GM18870 (cell line): ENCODE results near the gene LST1.

Experiments used
- ATAC-seq: cut with Tn5 transposase; IDR thresholded peaks from one replicate; pipeline ENCODE4 v1.9.1; 2021; ENCODE audit warnings: moderate library complexity; ENCODE audit not compliant: unreplicated experiment

Gene LST1

DNA sequence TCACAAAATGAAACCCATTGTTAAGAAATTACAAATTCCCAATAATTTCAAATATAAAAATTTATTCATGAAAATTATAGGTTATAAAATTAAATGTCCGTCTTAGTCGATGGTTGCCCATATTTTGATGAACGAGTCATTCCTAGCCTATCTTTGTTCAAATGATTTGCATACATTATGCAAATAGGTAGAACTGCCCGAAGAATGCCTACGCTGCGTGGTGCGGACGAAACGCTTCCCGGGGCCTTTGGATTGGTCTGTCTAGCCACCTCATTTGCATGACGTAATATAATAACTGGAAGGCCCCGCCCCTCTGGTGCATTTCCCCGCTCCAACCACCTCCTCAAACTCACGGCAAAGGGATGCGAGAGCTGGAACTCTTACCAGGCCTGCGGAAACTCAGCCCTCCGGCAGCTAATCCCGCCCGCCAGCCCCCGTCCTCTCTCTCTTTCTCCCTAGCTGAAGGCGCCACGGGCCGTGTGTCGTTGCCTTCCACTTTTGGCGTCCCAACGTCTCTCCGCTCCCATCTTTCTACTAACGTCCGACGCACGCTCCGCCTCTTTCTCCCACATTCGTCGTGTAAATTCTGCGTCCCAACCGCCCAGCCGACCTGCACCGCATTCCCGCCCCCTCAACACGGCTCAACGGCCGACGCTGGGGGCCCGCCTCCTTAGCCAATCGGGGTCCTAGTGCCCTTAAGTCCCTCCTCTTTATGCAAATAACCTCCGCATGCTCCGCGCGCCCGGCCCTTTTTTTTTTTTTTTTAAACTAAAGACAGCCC is 33.9 kb downstream of the LST1 start:
- ATAC-seq = peak; percentile 84

DNA sequence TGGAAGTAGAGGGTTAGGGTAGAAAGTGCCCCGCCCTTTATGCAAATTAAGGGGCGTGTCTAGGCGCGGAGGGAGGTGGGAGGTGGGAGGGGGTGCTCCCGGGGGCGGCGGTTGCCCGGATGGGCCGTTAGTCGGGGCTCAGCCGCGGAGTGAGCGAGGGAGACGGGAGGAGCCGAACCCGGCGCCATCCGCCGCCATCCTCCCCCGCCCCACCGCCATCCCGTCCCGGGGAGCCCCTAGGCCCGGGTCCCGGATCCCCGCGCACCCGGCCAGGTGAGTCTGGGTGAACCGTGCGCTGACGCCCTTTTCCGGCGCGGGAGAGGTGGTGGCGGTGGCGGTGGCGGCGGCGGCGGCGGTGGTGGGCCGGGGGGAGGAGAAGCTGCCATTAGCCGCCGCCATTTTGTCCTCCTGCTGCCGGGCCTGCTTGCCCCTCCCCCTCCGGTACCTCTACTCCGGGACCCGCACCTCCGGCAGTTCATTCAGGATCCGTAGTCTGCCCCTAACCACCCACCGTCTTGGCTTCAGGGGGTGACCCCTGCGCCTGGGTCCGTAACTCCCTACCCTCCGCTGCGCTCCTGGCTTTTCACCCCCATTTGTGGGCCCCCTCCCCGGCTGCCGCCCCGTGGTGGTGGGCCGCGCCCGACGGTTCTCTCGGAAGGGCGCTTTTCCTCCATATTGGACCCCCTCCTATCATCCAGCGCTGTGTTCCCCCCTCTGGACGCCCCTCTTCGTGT is 34.7 kb downstream of the LST1 start, which contains the start of gene PRRC2A:
TSS of gene PRRC2A (plus strand) at position 130 of the 734 bp plus-strand sequence. CDS start 2,075 bp downstream, outside the sequence.
- ATAC-seq = peak; percentile 17

DNA sequence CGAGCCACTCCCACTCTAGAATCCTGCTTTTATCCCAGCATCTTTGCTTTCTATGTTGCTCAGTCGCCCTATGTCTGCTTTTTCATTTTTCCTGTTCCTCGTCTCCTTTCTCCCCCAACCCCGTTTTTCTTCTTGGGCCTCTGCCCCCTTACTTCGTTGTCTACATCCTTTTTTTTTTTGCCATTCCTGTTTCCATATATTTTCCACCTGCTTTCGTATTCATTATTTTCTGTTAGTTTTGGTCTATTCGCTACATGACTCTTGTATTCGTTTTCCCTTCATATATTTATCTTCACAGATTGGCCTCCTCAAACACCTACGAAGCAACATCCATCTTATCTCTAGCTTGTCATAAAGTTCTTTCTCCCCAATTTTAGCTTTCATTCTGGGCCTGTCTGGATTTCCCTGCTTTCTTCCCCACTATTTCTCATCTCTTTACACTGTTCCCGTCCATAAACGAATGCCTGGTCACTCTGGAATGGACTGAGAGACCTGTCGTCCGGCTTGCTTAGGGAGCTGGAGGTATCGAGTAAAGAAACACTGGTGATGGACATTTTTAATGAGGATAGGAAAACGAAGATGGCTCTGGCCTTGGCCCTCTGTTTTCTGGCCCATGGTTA is 35.4 kb downstream of the LST1 start:
- ATAC-seq = no peak

DNA sequence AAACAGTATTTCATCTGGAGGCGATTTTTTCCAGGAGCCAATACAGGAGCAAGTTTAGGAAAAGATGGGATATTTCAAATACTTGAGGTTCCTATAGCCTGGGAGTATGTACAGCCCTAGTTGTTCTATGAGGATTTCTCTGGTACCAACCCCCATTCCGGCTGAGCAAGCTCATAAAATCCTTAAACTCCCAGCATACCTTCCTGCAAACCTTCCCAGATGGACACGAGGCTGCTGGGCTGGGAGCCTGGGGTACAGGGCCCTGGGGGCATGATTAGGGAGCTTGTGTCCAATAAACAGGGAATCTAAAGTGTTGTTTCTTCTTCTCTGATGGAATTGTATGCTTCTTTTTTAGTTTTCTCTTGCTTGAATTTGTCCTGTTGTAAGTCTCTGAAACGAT is 35.9 kb downstream of the LST1 start:
- ATAC-seq = no peak

DNA sequence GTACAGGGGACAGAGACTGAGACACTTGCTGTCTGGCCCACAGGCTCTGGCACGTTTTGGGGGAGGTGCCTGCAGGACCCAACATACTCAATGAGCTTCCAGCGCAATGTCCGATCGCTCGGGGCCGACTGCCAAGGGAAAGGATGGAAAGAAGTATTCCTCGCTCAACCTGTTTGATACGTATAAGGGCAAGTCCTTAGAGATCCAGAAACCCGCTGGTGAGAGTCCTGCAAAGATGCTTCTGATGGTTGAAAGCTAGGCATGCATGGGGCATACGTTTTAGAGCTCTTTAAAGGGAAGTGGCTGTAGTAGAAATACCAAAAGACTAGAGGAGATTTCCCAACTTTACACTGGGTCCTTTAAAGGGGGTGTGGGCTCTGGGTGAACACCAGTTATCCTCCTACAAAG is 36.6 kb downstream of the LST1 start:
- ATAC-seq = no peak

DNA sequence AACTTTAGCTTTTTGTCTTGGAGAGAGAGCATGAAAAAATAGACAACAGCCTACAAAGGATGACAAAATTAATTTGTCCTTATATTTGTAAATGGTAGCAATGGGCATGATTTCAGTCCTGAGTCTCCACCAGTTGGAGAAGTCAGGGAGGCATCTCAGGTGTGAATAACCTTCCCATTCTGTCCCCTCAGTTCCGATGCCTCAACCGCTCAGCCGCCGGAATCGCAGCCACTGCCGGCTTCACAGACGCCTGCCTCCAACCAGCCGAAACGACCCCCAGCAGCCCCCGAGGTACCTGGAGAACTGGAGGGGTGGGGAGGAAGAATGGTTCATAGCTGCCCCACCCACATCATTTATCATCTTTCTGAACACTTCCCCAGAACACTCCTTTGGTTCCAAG is 38.0 kb downstream of the LST1 start:
- no peak for ATAC-seq

DNA sequence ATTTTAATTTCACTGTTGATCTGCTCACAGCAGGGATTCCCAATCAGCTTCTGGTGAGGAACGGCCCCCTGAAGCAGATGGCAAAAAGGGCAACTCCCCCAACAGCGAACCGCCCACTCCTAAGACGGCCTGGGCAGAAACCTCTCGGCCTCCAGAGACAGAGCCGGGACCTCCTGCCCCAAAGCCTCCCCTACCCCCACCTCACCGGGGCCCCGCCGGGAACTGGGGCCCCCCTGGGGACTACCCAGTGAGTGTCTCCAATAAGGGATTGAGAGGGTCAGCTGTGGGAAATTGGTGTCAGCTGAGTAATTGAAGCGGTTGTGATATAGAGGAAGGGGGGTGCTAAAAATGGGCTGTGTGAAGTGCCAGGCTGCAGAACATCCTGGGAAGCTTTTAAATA is 40.9 kb downstream of the LST1 start:
- no peak for ATAC-seq

DNA sequence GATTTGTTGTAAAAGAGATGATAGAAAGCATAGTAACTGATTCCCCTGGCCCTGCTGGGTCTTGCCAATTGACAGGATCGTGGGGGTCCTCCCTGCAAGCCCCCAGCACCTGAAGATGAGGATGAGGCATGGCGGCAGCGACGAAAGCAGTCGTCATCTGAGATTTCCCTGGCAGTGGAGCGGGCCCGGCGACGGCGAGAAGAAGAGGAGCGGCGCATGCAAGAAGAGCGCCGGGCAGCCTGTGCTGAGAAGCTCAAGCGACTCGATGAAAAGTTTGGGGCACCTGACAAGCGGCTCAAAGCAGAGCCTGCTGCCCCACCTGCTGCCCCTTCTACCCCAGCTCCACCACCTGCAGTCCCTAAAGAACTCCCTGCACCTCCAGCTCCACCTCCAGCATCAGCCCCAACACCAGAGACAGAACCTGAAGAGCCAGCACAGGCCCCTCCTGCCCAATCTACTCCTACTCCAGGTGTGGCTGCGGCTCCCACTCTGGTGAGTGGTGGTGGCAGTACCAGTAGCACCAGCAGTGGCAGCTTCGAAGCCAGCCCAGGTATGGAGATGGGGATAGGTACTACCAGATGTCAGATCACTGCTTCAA is 41.7 kb downstream of the LST1 start:
- no peak for ATAC-seq

DNA sequence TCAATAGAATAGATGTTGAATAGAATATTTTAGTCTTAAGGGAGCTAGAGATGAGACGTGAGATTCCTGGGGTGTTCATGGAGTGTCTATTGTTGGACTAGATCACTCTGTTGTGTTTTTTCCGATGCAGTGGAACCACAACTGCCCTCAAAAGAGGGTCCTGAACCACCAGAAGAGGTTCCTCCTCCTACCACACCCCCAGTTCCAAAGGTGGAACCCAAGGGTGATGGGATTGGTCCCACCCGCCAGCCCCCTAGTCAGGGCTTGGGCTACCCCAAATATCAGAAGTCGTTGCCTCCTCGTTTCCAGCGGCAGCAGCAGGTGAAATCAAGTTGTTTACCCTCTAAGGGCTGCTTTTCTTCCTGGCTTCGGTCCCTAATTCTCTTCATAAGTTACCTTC is 42.9 kb downstream of the LST1 start:
- no peak for ATAC-seq

DNA sequence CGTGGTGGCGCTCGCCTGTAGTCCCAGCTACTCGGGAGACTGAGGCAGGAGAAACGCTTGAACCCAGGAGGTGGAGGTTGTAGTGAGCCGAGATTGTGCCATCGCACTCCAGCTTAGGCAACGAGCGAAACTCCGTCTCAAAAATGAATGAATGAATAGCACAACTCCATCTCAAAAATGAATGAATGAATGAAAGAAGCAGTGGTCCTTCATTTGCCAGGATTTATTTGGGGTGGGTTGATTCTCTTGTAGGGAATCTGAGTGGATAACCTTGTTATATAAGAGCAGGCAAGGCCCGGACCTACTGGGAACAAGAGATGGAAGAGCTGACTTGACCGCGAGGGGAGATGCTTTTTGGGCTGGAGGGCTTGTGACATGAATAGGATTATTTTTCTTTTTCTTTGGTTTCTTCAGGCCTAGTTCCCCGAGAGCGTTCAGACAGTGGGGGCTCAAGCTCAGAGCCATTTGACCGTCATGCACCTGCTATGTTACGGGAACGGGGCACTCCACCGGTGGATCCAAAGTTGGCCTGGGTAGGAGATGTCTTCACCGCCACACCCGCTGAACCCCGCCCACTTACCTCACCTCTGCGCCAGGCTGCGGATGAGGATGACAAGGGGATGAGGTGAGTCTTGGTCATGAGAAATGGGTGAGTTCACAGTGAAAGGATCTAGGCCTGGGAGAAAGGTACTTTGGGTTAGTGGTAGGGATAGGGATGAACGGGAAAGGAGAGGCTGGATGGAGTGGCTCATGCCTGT is 44.3 kb downstream of the LST1 start:
- no peak for ATAC-seq

DNA sequence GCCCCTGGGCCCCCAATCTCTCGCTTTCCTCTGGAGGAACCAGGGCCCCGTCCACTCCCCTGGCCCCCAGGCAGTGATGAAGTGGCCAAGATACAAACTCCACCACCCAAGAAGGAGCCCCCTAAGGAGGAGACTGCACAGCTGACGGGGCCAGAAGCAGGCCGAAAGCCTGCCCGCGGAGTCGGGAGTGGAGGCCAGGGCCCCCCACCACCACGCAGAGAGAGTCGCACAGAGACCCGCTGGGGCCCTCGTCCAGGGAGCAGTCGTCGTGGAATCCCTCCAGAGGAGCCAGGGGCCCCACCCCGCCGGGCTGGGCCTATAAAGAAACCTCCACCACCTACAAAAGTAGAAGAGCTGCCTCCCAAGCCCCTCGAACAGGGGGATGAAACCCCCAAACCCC is 45.1 kb downstream of the LST1 start:
- no peak for ATAC-seq

DNA sequence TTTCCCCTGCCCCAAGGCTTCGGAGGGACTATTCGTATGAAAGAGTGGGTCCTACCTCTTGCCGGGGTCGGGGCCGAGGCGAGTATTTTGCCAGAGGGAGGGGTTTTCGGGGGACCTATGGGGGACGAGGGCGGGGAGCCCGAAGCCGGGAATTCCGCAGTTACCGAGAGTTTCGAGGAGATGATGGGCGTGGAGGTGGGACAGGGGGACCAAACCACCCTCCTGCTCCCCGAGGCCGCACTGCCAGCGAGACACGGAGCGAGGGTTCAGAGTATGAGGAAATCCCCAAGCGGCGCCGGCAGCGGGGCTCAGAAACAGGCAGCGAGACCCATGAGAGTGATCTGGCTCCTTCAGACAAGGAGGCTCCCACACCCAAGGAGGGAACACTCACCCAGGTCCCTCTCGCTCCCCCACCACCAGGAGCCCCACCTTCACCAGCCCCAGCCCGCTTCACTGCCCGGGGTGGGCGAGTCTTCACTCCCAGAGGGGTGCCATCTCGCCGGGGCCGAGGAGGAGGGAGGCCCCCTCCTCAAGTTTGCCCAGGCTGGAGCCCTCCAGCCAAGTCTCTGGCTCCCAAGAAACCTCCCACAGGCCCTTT is 45.7 kb downstream of the LST1 start:
- ATAC-seq = no peak

DNA sequence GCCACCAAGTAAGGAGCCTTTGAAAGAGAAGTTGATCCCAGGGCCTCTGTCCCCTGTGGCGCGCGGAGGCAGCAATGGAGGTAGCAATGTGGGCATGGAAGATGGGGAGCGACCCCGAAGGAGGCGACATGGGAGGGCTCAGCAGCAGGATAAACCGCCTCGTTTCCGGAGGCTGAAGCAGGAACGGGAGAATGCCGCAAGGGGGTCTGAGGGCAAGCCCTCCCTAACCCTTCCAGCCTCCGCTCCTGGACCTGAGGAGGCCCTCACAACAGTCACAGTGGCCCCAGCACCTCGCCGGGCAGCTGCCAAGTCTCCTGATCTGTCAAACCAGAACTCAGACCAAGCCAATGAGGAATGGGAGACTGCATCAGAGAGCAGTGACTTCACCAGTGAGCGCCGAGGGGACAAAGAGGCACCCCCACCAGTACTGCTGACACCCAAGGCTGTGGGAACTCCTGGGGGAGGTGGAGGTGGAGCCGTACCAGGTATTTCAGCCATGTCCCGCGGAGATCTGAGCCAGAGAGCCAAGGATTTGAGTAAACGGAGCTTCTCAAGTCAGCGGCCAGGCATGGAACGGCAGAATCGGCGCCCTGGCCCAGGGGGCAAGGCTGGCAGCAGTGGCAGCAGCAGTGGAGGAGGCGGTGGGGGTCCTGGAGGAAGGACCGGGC is 46.3 kb downstream of the LST1 start:
- no peak for ATAC-seq

DNA sequence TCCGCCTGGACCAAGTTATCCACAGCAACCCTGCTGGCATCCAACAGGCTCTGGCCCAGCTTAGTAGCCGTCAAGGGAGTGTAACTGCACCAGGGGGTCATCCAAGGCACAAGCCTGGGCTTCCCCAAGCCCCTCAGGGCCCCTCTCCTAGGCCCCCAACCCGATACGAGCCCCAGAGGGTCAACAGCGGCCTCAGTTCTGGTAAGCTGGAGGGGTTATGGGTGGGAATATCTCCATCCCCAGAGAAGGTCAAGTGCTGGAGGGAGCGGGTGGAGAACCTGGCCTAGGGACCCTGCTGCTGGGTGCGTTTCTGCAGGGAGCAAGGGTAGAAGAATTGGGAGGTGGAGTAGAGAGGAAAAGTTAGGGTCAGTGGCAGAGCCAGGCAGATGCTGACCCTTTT is 47.4 kb downstream of the LST1 start:
- ATAC-seq = no peak

DNA sequence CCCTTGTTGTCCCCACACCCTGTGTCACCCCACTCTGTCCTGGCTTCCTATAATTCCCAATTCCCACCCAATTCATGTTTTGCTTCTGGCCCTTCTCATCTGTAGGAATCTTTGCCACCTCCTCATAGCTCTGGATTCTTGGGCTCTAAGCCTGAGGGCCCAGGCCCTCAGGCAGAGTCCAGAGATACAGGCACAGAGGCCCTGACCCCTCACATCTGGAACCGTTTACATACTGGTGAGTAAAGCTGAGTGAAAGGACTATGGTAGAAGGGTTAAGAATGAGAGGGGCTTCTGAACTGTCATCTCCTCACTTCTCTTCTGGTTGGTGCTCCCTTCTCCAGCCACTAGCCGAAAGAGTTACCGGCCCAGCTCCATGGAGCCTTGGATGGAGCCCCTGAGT is 48.1 kb downstream of the LST1 start:
- ATAC-seq = no peak

DNA sequence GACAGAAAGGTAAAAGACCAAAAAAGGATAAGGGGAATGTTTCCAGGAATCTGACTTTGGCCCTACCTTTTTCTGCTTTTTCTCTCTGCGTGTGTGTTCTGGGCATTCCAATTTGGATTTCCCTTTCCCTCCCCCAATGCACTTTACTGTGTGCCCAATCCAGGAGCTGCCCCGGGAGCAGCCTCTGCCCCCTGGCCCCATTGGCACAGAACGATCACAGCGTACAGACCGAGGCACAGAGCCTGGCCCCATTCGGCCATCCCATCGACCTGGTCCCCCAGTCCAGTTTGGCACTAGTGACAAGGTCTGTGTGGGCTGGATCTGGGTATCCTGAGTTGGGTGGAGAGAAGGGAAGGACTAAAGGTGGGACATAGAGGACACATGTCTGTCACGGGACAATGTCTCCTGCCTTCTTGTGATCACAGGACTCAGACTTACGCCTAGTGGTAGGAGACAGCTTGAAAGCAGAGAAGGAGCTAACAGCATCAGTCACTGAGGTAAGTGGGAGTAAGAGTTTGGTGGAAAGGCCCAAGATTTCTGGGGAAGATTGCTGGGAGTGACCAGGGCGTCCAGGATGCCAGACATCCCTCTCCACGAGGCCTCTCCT is 49.0 kb downstream of the LST1 start:
- ATAC-seq = no peak

DNA sequence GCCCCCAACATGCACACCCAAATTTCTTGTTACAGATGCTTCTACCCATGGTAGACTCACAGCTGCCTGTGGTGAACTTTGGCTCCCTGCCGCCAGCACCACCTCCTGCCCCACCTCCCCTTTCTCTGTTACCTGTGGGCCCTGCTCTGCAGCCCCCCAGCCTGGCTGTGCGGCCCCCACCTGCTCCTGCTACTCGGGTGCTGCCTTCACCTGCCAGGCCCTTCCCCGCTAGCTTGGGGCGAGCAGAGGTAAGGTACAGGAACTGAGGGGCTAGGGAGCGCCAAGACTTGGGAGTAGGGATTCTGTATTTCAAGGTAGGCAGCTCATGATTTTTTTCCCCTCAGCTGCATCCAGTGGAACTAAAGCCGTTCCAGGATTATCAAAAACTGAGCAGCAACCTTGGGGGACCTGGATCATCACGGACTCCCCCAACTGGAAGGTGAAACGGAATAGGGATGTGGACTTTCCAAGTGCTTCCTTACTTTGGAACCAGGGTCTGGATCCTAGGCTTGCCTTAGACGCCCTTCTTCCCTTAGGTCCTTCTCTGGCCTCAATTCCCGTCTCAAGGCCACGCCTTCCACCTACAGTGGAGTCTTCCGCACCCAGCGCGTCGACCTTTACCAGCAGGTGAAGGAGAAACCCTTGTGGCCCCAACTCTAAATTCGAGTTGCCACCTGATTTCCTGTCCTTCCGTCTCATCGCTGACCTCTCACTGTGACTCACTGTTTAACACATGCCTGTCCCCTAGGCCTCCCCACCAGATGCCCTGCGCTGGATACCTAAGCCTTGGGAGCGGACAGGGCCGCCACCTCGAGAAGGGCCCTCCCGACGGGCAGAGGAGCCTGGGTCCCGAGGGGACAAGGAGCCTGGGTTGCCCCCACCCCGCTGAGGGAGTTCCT is 50.9 kb downstream of the LST1 start:
- no peak for ATAC-seq
